Stimulated activated CD8-positive, alpha-beta memory T cell treated with anti-CD3 and anti-CD28 coated beads, Interleukin-15, amount 100 ng/mL, for 24 hours (primary cell): Measurements from ENCODE around the gene ZNF529.

Experiments
- DNase-seq: peaks from one replicate; pipeline ENCODE4 v3.0.0-alpha.2; 2020; ENCODE audit warnings: low read depth

Gene ZNF529

DNA sequence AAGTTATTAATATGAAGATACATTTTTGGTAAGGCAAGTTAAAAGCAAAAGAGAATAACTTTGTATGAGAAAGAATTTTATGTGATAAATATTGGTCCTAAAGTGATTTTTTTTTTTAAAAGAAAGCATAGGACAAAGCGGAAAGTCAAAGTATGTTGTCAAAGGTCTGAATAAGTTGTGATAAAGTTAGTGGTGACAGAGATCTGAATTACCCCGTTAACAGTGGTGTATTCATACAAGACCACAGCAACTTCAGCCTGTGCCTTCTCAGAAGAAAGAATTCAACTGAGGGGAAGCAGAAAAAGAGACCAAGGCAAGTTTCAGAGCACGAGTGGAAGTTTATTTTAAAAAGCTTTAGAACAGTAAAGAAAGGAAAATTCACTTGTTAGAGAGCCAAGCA is 64.8 kb downstream of the ZNF529 start:
- DNase-seq, result no peak

DNA sequence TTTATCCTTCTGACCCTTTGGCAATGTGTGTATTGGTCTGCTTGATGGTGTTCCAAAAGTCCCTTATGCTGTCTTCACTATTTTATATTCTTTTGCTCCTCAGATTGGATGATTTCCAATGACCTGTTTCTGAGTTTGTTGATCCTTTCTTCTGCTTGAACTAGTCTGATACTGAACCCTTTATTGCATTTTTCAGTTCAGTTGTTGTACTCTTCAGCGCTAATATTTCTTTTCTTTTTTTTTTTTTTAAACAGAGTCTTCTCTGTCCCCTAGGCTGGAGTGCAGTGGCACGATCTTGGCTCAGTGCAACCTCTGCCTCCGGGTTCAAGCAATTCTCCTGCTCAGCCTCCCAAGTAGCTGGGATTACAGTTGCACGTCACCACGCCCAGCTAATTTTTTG is 71.1 kb downstream of the ZNF529 start:
- DNase-seq, result no peak

- no peak for DNase-seq
These were observed 76.1 kb downstream of the ZNF529 start for GRCh38 chr19:36497001-36497400.
